Activated effector memory CD4-positive, alpha-beta T cell treated with Interleukin-2 at 50 U/mL for 16 hours (primary cell): ENCODE measurements around the gene GPX7.

Source experiments
- DNase-seq: peaks from one replicate; pipeline ENCODE4 v3.0.0-alpha.2; 2020

GPX7 gene

DNA sequence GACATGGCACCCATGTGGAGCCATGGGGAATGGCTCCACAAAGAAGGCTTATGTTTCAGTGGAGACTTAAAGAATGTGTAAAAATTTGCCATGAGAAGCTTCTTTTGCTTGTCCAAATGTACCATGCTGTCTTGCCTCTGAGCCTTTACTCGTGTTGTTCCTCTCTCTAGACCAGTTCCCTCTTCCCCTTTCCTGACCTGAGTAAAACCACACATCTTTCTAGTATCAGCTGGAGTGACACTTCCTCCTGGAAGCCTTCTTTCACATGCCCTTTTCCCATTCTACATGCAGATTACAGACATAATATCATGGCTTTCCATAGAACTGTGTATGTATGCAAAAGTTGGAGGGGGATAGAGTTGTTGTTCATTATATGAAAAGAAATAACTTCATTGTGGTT is 13.6 kb upstream of the GPX7 start:
- DNase-seq = no peak

DNA sequence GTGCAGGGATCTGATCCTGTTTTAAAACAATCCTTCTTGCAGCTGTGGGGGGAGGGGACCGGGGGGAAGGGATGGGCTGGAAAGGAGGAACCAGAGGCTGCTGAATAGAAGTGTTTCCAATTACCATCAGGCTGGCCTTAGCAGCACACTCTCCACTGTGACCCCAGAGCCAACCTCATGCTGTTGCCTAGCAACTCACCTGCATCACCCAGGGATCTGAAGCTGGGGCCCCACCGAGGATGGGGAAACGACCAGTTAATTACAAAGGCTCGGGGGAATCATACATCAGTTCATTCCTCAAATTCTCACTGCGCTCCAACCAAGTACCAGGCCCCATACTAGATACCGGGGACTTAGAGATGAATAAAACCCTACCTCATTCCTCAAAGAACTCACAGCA is 11.9 kb upstream of the GPX7 start:
- no peak for DNase-seq

DNA sequence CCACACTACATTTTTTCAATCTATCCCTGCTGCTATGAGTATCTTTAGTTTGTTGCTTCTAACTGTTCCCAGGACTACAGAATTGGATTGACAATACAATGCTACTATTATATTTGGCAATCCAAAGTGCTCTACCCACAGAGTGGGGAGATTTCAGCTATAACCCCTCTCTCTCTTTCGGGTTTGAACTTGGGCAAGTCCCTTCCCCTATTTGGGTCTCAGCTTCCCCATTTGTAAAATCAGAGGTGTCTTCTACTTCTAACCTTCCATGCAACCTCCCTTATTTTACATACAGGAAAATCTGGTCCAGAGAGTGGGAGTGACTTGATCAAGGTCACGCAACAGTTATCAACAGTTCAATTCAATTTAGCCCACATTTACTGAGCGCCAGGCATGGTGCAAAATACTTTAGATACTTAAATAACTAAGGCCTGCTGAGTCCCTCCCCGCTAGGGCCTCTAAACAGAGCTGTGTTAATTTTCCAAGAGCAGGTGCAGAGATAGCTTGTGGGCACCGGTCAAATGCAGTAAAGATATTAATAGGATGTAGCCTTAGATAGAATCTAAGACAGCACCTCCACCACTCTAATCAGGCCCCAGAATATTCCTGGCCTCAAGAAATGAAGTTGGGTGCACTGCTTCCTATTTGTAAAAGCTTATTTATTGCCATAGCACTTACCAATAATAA is 9.4 kb upstream of the GPX7 start:
- DNase-seq = no peak

DNA sequence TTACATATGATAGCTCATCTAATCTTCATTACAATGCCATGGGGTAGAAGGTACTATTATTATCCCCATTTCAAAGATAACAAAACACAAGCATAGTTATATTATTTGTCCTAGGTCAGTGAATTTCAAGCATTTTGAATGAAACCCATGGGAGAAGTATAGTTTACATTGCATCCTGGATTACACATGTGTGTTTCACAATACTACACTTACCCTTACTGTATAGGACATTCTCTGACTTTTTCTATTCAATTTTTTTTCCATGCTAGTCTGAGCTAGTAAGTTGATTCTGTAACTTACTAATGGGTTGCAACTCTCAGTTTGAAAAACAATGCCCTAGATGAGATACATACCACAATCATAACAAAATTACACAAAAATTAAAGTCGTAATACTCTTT is 8.7 kb upstream of the GPX7 start:
- no peak for DNase-seq

DNA sequence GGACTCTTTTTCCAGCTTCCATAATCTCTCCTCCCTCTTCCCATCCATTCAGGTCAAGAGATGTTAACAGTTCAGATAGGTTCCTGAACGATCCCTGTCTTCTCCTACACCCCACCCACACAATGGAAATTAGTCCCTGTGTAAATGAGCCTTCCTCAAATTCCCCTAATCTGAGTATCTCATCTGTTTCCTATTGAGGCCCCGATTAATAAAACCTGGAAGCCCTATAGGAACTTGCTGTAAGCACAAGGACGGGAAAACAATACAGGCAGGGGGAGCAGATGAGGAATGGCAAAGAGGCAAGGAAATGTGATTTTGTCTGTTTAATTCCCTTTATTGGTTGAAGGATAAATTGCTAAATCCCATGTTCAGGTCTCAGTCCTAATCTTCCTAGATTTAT is 7.1 kb upstream of the GPX7 start:
- DNase-seq = no peak

DNA sequence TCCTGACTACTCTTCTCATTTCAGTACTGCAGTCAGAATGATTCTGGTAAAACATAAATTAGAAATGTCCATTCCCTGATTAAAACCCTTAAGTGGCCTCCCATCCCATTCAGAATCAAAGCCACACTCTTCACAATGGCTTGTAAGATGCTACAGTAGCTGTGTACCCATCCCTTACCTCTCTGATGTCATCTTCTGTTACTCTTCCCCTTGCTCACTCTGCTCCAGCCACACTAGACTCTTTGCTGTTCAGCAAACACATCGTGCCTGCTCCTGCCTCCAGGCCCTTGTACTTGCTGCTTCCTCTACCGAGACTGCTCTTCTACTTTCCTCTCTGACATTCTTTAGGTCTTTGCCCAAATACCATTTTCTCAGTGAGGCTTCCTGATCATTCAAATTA is 4.3 kb upstream of the GPX7 start:
- no peak for DNase-seq

DNA sequence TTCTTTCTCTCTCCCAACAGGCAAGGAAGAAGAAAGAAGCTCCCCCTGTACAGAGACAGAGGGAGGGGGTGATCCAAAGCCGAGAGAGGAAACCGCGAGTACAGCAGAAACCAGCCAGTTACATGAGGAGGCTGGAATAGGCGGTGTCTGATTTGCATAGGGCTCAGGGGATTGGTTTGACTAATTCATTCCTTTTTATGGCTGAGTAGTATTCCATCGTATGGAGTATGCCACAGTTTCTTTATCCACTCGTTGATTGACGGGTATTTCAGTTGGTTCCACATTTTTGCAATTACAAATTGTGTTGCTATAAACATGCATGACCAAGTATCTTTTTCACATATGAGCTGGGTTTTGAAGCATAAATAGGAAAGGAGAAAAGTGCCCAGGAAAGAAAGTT is 3.4 kb upstream of the GPX7 start:
- no peak for DNase-seq

DNA sequence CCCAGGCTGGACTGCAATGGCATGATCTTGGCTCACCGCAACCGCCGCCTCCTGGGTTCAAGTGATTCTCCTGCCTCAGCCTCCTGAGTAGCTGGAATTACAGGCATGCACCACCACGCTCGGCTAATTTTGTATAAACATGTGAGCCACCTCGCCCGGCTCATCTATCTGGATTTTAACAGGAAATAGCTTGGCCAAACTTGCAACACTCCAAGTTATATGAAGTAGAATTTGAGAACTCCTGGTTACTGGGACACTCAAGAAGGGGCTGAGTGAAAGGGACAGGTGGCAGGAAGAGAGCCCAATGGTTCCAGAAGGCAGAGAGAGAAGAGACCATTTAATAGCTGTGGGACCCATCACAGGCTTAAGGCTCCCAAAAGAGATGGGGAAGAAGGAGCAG is 2.9 kb upstream of the GPX7 start:
- no peak for DNase-seq

DNA sequence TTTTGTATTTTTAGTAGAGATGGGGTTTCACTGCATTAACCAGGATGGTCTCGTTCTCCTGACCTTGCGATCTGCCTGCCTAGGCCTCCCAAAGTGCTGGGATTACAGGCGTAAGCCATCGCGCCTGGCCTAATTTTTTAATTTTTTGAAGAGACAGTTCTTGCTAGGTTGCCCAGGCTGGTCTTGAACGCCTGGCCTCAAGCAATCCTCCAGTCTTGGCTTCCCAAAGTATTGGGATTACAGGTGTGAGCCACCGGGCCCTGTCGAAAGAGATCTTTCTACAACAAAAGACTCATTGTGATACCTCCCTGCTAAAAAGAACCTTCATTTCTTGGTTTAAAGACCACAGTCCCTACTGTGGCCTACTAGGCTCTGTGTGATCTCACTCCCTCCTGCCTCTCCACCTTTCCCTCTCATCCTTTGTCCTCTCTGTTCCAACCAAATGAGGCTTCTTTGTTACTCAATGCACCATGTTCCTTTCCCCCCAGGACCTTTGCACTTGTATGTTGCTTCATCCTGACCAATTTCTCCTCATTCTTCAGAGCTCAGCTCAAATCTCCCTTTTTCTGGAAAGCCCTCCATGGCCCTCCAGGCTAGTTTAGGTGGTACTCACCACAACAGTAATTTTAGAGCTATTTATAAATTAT is 1.5 kb upstream of the GPX7 start:
- no peak for DNase-seq

DNA sequence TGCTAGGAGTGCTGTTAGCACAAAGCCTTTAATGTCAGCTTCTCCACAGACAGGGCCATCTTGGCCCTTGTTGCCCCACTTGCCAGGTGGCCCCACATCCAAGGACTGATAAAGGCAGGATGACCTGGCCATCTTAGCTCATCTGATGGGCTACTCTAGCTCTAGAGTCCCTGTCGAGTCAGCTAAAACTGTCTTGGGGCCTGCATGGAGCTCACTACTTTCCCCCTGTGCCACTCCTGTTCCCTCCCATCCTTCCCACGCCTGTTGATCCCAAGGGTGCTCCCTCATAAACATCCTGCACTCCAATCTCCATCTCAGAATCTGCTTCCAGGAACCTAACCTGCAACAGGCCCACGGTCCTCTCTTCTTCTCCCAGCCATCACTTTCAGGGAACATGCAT is 652 bp upstream of the GPX7 start:
- no peak for DNase-seq

DNA sequence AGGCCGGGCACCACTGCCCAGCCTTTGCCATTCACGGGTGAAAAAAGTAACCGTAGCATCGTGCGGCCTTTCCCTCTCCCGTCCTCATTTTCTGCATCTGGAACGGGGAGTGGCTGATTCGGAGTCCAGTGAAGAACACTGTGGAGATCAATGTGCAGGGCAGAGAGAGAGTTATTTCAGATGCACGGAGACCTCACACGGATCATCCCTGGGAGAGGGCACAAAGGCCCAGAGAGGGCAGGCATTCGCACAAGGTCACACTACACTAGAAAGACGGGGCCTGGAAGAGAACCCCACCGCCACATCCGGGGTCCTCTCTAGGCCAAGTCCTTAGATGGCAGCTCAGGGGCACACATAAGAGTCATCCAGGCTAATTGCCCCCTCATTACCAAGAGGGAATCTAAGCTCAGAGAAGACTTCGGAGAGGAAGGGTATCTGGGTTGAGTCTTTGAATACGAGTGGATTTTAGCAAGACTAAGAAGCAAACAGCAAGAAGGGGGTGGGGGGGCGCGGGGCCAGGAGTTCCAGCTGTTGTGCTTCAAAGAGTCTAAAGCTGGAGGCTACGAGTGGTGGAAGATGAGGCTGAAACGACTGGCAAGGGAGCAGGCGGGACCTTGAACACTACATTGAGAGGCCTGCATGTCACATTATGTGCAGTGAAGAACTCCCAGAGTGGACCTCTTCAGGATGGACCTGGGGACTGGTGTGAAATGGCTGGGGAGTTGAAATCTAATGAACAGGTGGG is 857 bp downstream of the GPX7 start:
- peak; percentile 8 for DNase-seq

DNA sequence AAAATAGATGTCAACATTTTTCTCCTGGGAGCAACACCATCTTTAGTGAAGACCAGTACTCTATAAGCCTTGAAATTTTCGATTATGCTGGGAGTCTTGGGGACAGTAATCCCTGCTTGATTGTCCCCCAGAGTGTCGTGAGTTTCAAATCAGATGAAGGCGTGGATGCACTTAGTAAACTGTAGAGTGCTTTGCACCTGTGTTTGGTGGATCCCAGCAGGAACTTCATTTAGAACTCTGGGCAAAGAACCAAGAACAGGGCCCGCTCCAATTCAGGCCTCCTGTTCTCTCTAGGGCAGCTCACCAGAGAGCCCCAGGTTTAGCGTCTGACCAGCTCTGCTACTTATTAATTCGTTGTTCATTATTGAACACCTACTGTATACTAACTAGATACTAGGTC is 1.5 kb downstream of the GPX7 start:
- no peak for DNase-seq

DNA sequence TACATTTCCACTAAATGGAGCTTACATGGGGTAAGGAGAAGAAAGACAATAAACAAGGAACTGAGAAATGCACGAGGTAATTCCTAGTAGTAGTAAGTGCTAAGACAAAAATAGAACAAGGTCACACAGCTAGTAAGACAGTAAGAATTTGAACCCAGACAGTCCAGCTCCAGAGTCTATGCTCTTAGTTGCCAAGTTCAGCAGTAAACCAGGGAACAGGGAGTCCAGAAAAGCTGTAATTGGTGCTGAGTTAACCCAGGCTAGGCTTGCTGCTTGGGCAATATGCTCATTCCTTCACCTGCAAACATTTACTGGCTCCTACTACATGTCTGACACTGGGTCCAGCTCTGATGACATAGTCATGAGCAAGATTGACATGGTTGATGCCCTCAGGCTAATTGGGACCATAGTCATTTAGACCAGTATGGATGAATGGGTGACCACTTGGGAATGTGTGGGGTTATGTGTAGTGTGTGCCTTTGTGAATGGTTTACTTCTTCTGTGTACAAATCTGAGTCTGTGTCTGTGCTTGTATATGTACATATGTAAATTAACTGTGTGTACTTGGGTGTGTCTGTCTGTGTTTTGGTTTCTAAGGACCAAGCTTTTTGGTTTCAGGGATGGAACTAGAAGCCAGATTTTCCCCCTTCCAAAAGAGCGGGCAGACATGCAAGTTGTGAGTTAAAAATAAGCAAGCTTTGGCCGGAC is 2.0 kb downstream of the GPX7 start:
- DNase-seq = no peak

DNA sequence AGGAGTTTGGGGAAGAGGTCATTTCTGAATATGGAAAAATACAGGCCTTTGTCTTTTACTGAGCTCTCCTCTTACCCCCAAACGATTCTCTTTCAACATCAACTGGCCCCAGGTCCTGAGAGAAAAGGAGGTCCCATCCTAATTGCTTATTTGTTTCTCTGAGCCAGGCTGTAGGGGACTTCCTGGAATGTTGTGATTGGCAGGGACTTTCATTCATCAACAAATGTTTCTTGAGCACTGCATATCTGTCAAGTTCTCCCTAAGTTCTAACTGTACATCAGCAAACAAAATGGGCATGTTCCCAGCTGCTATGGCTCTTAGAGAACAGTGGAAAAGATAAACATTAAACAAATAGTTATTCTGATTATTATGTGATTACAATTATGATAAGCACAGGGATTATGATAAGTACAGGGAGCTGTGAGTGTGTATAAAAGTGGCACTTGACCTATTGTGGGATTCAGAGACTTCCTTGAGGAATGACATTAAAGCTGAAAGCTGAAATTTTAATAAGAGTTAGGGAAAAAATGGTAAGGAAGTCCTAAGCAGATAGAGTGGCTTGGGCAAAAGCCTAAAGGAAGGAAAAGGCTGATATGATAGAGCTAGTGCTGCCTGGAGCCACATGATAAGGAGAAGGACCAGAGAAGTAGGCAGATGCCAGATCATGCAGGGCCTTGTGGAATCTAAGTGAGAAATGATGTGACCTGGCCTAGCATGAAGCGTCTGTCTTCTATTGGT is 11.6 kb downstream of the GPX7 start:
- no peak for DNase-seq

DNA sequence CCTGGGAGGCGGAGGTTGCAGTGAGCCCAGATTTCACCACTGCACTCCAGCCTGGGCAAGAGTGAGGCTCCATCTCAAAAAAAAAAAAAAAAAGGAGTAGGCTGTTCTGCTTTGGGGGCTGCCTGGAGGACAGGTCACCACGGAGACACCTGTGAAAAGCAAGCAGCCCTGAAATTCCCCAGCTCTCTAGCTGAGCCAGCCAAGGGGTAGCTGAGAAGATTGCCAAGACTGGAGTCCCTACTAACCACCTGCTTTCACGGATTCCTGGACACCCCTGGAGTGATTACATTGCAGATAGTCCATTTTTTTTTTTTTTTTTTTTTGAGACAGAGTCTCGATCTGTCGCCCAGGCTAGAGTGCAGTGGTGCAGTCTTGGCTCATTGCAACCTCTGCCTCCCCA is 12.5 kb downstream of the GPX7 start:
- DNase-seq = no peak

DNA sequence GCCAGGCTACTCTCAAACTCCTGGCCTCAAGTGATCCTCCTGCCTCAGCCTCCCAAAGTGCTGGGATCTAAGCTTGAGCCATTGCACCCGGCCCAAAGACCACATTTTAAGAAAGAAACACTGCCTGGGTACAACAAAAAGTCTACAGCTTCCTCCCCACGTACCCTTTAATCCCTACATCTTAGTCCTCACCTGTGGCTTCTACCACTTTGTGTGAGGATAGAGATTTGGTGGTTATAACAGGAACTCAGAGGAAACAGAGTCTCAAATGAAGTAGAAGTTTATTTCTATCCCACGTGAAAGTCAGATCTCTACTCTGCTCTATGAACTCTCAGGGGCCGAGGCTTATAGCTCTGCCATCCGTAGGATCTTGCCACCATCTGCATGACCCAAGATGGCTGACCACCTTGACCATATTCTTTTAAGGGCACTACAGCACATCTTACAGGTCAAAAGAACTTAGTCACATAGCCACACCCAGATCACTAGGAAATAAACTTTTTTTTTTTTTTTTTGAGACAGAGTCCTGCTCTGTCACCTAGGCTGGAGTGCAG is 13.4 kb downstream of the GPX7 start:
- no peak for DNase-seq

DNA sequence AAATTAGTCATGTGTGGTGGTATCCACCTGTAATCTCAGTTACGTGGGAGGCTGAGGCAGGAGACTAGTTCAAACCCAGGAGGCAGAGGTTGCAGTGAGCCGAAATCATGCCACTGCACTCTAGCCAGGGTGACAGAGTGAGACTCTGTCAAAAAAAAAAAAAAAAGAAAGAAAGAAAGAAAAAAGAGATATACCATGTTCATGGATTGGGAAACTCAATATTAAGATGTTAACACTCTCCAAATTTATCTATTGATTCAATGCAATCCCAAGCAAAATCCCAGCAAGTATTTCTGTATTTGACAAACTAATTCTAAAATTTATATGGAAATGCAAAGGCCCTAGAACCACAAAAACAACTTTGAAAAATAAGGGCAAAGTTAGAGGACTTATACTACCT is 19.8 kb downstream of the GPX7 start:
- DNase-seq = no peak

DNA sequence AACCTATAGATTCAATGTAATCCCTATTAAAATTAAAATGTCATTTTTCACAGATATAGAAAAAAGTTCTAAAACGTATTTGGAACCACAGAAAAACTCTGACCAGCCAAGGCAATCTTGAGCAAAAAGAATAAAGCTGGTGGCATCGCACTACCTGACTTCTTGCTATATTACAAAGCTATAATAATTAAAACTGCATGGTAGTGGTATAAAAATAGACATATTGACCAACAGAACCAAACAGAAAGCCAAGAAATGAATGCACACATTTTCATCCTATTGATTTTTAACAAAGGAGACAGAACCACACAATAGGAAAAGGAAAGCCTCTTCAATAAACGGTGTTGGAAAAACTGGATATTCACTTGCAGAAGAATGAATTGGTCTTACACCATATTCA is 21.6 kb downstream of the GPX7 start:
- DNase-seq = no peak

DNA sequence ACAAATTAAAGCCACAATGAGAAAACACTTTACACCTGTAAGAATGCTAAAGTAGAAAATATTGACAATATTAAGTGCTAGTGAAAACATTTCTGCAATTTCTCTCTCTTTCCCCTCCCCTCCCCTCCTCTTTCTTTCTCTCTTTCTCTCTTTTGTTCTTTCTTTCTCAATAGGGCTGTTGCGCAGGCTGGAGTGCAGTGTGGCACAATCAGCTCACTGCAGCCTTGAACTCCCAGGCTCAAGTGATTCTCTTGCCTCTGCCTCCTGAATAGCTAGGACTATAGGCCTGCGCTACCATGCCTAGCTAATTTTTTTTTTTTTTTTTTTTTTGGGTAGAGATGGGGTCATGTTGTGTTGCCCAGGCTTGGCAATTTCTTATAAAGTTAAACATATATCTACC is 24.9 kb downstream of the GPX7 start:
- DNase-seq = no peak

DNA sequence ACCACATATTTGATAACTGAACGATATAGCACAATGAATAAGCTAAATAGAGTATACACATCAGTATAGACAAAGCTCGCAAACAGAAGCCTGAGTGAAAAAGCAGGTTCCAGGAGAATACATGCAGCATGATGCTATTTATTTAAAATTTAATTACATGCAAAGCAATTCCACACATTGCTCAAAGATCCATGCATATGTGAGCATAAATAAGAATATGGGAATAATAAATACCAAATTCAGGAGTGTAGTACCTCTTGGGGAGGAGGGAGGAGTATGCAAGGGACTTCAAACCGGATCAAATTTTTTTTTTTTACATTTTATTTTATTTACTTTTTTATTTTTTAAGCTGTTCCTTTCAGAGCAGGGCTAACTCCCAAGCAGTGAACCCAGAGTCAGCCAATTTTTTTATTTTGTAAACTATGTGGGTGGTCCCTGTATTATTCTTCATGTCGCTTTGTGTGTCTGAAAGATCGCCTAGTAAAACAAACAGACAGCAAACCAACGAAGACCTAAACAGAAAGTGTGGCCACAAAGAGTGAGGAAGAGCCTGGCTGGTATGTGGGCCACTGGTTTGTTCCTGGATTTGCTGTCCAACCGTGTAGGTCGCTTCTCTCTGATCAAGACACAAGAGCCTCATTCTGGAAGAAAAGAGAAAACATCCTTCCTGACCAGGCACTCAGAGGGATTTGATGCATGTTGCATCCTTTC is 26.6 kb downstream of the GPX7 start:
- no peak for DNase-seq

DNA sequence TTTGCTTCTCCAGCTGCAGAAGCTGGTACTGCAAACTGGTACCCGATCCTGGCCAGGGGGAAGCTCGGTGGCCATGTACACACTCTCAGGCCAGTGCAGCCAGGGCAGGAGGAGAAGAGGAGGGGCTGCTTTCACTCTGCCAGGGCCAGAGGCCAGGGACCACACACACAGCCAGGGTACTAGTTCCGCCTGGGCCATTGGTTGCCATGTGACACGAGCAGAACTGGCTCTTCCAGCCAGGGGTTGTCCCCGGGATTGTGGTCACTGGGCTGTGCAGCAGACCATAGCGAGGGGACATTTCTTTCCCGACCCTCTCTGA is 27.1 kb downstream of the GPX7 start:
- no peak for DNase-seq

DNA sequence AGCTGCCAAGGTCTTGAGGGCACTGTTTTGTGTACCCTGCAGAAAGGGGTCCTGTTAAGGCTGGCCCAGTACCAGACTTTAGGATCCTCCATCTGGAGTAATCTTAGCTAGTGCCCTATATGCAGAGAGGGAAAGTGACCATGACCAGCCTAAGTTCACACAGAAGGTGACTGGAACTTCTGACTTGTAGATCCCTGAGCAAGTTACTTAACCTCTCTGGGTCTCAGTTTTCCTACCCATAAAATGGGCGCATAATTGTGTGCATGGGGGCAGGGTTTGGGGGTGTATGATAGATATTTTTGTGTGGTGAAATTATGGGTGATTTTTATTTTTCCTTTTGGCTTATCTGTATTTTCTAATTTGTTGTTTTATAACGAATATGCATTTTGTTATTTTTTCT is 27.5 kb downstream of the GPX7 start:
- DNase-seq = no peak
